Fibroblast of lung (primary cell): ENCODE results near the gene LOC101059915.
"Not testable (repeated sequence)": the region's sequence is repeated elsewhere in the genome, so short reads cannot be mapped to it uniquely, and the experiment has no call there.

Experiments
- DNase-seq, 2 donors: peaks; one replicate each; pipeline versions ENCODE4 v3.0.0 to v3.0.0-alpha.2; 2010; ENCODE audit warnings: low read depth in 2 of 2
- H2AFZ ChIP-seq: 2 replicates; pipeline ENCODE4 v1.5.1; 2012; ENCODE audit warnings: low read length, control low read depth, inconsistent platforms
- H3K27ac ChIP-seq: 2 replicates; pipeline ENCODE4 v1.5.1; 2011; ENCODE audit warnings: low read length, control low read depth; ENCODE audit not compliant: insufficient read depth
- H3K27me3 ChIP-seq: 2 replicates; pipeline ENCODE4 v1.5.1; 2011; ENCODE audit warnings: mild to moderate bottlenecking, low read length; ENCODE audit not compliant: control insufficient read depth, insufficient read depth
- H3K36me3 ChIP-seq: 2 replicates; pipeline ENCODE4 v1.5.1; 2011; ENCODE audit warnings: low read length; ENCODE audit not compliant: control insufficient read depth, insufficient read depth
- H3K4me1 ChIP-seq: 2 replicates; pipeline ENCODE4 v1.5.1; 2011; ENCODE audit warnings: low read length; ENCODE audit not compliant: control insufficient read depth, insufficient read depth; ENCODE audit errors: extremely low read depth
- H3K4me2 ChIP-seq: 2 replicates; pipeline ENCODE4 v1.5.1; 2011; ENCODE audit warnings: low read length, control low read depth; ENCODE audit not compliant: insufficient read depth; ENCODE audit errors: extremely low read depth
- H3K4me3 ChIP-seq, 4 experiments: fragments of 200-600 bp in 1 of 4; sonication (generic) in 1 of 4; replicated peaks in 1 of 4; 2 replicates each; pipeline ENCODE4 v1.5.1; 2011 to 2016; ENCODE audit warnings: low read length in 4 of 4, low read depth in 3 of 4, mild to moderate bottlenecking in 3 of 4, control low read depth in 2 of 4, inconsistent platforms in 1 of 4, mixed read lengths in 1 of 4; ENCODE audit not compliant: insufficient read depth in 1 of 4; ENCODE audit errors: control extremely low read depth in 1 of 4
- H3K79me2 ChIP-seq: 2 replicates; pipeline ENCODE4 v1.5.1; 2012; ENCODE audit warnings: mild to moderate bottlenecking, low read length, inconsistent platforms; ENCODE audit not compliant: control insufficient read depth, insufficient read depth
- H3K9ac ChIP-seq: 2 replicates; pipeline ENCODE4 v1.5.1; 2011; ENCODE audit warnings: mild to moderate bottlenecking, low read length, control low read depth; ENCODE audit not compliant: insufficient read depth
- H3K9me3 ChIP-seq: 2 replicates; pipeline ENCODE4 v1.5.1; 2012; ENCODE audit warnings: low read depth, low read length; ENCODE audit not compliant: control insufficient read depth, insufficient read depth
- H4K20me1 ChIP-seq: 2 replicates; pipeline ENCODE4 v1.5.1; 2011; ENCODE audit warnings: low read length; ENCODE audit not compliant: control insufficient read depth, insufficient read depth; ENCODE audit errors: extremely low read depth
- EZH2 ChIP-seq: IDR thresholded peaks from 2 replicates; pipeline ENCODE4 v1.5.1; 2012; ENCODE audit warnings: low read length, control low read depth, mild to moderate bottlenecking; ENCODE audit errors: missing control alignments
- TF ChIP-seq, protein P1 (sequence below), 2 donors: IDR thresholded peaks in 1 of 2; conservative IDR thresholded peaks in 1 of 2; 1 replicate in 1 of 2; 2 replicates in 1 of 2; pipeline ENCODE4 v1.5.1; 2011 to 2012; ENCODE audit warnings: low read length in 2 of 2, control low read depth in 1 of 2, inconsistent platforms in 1 of 2, low read depth in 1 of 2, mild to moderate bottlenecking in 1 of 2

The LOC101059915 gene

DNA sequence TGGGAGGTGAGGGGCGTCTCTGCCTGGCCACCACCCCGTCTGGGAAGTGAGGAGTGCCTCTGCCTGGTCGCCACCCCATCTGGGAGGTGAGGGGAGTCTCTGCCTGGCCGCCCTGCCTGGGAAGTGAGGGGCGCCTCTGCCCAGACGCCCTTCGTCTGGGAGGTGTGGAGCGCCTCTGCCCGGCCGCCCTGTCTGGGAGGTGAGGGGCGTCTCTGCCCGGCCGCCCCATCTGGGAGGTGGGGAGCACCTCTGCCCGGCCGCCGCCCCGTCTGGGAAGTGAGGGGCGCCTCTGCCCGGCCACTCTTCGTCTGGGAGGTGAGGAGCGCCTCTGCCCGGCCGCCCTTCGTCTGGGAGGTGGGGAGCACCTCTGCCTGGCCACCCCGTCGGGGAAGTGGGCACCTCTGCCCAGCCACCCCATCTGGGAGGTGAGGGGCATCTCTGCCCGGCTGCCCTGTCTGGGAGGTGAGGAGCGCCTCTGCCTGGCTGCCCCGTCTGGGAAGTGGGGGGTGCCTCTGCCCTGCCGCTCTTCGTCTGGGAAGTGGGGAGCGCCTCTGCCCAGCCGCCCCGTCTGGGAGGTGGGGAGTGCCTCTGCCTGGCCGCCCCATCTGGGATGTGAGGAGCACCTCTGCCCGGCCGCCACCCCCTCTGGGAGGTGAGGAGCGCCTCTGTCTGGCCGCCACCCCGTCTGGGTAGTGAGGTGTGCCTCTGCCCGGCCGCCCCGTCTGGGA is 8.9 kb downstream of the LOC101059915 start:
- H3K27ac ChIP-seq, H3K4me1 ChIP-seq, H2AFZ ChIP-seq, H3K4me3 ChIP-seq, H4K20me1 ChIP-seq, H3K4me2 ChIP-seq, H3K27me3 ChIP-seq, H3K9me3 ChIP-seq, H3K9ac ChIP-seq, H3K79me2 ChIP-seq, H3K36me3 ChIP-seq, DNase-seq: not testable (repeated sequence)

- H3K27me3 ChIP-seq, H3K4me3 ChIP-seq, H3K4me1 ChIP-seq, H4K20me1 ChIP-seq, H3K4me2 ChIP-seq, H3K36me3 ChIP-seq, H3K9me3 ChIP-seq, H2AFZ ChIP-seq, H3K9ac ChIP-seq, H3K79me2 ChIP-seq, H3K27ac ChIP-seq, DNase-seq: not testable (repeated sequence)
Observed at GRCh38 chrX:71677195-71677594, 9.8 kb downstream of the LOC101059915 start.

DNA sequence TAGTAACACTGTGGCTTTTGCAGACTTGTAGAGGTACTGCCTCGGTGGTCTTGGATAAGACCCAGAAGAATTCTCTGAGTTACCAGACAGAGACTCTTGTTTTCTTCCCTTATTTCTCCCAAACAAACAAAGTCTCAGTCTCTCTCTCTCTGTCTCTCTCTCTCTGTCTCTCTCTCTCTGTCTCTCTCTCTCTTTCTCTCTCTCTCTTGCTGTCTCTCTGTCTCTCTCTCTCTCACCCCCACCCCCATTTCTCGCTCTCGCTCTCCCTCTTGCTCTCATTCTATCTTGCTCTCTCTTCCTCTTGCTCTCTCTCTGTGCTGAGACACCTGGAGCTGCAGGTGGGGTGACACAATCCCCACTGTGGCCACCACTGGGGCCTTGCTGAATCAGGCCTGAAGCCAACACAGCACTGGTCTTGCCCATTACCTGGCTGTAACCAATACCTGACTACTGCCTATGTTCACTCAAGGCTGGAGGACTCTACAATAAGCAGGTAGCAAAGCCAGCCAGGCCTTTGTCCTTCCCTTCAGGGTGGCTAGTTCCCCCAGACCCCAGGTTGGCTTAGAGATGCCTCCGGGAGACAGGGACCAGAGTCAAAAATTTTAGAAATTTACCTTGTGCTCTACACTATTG is 12.3 kb downstream of the LOC101059915 start:
- Histone ChIP-seq H4K20me1 (no peaks in the 10 kb centered on the region), H3K27me3 (no peaks in the 10 kb centered on the region), H3K4me1 (no peaks in the 10 kb centered on the region), H3K4me2 (no peak overlapping the region), H2AFZ (no peak overlapping the region), H3K9me3 (no peaks in the 10 kb centered on the region), H3K79me2 (no peaks in the 10 kb centered on the region), H3K36me3 (no peaks in the 10 kb centered on the region), H3K4me3 (no peak overlapping the region), H3K27ac (no peak overlapping the region), H3K9ac (no peak overlapping the region)
- no peak for TF ChIP-seq EZH2
- TF ChIP-seq, protein P1, sequence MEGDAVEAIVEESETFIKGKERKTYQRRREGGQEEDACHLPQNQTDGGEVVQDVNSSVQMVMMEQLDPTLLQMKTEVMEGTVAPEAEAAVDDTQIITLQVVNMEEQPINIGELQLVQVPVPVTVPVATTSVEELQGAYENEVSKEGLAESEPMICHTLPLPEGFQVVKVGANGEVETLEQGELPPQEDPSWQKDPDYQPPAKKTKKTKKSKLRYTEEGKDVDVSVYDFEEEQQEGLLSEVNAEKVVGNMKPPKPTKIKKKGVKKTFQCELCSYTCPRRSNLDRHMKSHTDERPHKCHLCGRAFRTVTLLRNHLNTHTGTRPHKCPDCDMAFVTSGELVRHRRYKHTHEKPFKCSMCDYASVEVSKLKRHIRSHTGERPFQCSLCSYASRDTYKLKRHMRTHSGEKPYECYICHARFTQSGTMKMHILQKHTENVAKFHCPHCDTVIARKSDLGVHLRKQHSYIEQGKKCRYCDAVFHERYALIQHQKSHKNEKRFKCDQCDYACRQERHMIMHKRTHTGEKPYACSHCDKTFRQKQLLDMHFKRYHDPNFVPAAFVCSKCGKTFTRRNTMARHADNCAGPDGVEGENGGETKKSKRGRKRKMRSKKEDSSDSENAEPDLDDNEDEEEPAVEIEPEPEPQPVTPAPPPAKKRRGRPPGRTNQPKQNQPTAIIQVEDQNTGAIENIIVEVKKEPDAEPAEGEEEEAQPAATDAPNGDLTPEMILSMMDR (conservative IDR thresholded peaks at IDR 0.05 in 1 of 2, IDR thresholded peaks at IDR 0.05 in 1 of 2; ENCODE audit: low read depth in 1 of 2, low read length in 2 of 2), result no peak
- no peak for DNase-seq

- not testable (repeated sequence) for DNase-seq
Observed at GRCh38 chrX:71696641-71697465, 29.5 kb downstream of the LOC101059915 start.

DNA sequence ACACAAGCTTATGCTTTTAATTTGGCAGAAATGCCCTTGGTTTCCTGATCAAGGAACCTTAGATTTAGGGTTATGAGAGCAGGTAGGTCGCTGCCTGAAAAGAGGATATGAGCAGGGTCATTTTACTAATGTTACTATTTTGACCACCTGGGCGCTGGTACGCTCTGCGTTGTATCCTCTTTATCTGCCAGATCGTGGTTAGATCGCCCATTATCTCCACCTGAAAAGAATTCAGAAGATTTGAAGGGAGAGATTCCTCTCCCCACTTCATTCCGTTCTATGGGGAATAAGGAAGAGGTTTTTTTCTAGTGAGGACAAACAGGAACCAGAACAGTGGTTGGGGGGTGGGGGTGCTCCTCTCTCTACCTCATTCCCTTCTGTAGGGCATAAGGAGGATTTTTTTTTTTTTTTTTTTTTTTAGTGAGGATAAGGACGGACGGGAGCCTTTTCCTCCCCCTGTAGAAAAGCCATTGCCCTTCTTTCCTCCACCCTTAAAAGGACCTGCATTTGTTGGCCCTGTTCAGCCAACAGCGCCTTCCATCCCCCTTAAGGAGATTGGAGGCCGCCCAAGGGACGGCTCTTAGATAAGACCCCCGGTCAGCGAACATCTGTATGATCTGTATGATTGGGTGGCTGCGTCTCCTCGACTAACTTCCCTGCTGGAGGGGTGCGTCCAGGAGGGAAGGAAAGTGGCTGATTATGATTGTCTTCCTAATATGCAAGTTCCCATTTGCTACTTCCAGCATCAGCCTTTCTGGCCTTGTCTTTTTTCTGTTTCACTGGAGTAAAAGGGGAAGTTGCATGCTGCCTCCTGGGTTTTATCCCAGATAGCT is 30.3 kb downstream of the LOC101059915 start:
- not testable (repeated sequence) for H3K9ac ChIP-seq

More at GRCh38 chrX:71696641-71697465, 29.5 kb downstream of the LOC101059915 start:
- not testable (repeated sequence) for H3K9me3 ChIP-seq, H3K36me3 ChIP-seq, H4K20me1 ChIP-seq, H3K4me2 ChIP-seq, H3K27me3 ChIP-seq, H3K4me3 ChIP-seq, H3K79me2 ChIP-seq, H2AFZ ChIP-seq, H3K9ac ChIP-seq, H3K4me1 ChIP-seq, H3K27ac ChIP-seq

More for the DNA sequence above, 30.3 kb downstream of the LOC101059915 start:
- H3K27ac ChIP-seq, H3K79me2 ChIP-seq, H3K4me2 ChIP-seq, H4K20me1 ChIP-seq, H3K36me3 ChIP-seq, H2AFZ ChIP-seq, DNase-seq, H3K4me1 ChIP-seq, H3K27me3 ChIP-seq, H3K4me3 ChIP-seq, H3K9me3 ChIP-seq: not testable (repeated sequence)
